22Rv1 (cell line): ENCODE measurements around the gene IL1RAPL2.

Experiments used
- ZFX ChIP-seq: fragments of 450-650 bp; IDR thresholded peaks from 2 replicates; pipeline ENCODE4 v1.6.1; 2017; ENCODE audit warnings: antibody characterized with exemption, borderline replicate concordance
- TF ChIP-seq, protein P1 (sequence below): fragments of 450-650 bp; IDR thresholded peaks from 2 replicates; pipeline ENCODE4 v1.5.1; 2017; ENCODE audit warnings: mild to moderate bottlenecking

DNA sequence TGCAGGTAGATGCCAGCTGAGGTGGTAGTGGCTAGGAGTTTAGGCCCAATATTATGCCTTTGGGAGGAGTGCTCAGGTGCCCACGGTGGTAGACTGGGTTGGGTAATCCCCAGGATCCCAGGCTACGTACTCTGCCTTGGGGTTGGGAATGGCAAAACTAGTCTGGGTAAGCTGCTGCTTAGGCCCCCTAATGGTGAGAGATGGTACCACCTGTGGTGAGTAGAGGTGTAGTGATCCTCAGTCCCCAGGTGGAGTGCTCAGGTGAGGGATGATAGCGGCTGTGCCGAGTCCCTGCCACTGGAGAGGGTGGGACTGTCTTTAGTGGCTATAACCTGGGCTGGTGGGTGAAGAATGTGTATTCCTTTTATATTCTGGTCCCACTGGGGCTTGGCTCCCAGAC, 75.2 kb downstream of the IL1RAPL2 start:
- TF ChIP-seq, protein P1, sequence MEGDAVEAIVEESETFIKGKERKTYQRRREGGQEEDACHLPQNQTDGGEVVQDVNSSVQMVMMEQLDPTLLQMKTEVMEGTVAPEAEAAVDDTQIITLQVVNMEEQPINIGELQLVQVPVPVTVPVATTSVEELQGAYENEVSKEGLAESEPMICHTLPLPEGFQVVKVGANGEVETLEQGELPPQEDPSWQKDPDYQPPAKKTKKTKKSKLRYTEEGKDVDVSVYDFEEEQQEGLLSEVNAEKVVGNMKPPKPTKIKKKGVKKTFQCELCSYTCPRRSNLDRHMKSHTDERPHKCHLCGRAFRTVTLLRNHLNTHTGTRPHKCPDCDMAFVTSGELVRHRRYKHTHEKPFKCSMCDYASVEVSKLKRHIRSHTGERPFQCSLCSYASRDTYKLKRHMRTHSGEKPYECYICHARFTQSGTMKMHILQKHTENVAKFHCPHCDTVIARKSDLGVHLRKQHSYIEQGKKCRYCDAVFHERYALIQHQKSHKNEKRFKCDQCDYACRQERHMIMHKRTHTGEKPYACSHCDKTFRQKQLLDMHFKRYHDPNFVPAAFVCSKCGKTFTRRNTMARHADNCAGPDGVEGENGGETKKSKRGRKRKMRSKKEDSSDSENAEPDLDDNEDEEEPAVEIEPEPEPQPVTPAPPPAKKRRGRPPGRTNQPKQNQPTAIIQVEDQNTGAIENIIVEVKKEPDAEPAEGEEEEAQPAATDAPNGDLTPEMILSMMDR, result no peak
- no peak for TF ChIP-seq ZFX
